ENCODE data around the gene RDM1.

DNA sequence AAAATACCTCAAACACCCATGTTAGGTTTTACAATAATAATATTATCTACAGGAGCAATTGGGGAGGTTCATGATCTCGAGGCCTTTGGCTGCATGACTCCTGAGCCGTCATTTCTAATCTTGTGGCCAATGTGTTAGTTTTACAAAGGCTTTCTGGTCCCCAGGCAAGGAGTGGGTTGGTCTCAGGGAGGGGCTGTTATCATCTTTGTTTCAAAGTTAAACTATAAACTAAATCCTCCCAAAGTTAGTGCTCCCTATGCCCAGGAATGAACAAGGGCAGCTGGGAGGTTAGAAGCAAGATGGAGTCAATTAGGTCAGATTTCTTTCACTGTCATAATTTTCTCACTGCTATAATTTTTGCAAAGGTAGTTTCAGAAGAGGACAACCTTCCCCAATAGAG is 41.3 kb downstream of the RDM1 start:
- TF ChIP-seq, protein P1, sequence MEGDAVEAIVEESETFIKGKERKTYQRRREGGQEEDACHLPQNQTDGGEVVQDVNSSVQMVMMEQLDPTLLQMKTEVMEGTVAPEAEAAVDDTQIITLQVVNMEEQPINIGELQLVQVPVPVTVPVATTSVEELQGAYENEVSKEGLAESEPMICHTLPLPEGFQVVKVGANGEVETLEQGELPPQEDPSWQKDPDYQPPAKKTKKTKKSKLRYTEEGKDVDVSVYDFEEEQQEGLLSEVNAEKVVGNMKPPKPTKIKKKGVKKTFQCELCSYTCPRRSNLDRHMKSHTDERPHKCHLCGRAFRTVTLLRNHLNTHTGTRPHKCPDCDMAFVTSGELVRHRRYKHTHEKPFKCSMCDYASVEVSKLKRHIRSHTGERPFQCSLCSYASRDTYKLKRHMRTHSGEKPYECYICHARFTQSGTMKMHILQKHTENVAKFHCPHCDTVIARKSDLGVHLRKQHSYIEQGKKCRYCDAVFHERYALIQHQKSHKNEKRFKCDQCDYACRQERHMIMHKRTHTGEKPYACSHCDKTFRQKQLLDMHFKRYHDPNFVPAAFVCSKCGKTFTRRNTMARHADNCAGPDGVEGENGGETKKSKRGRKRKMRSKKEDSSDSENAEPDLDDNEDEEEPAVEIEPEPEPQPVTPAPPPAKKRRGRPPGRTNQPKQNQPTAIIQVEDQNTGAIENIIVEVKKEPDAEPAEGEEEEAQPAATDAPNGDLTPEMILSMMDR (IDR thresholded peaks at IDR 0.05 in 8 of 11, conservative IDR thresholded peaks at IDR 0.05 in 3 of 11), result no peak
- no peak for TF ChIP-seq POLR2A (IDR thresholded peaks at IDR 0.05)
